Left lung (tissue), 10 donors: ENCODE measurements around the gene FGF14. TPM values are rescaled to one million over a fixed set of nuclear protein-coding genes. Genes with fewer than 3 reads are reported as not detected.

ENCODE experiments used
- ATAC-seq: fragments of 200-7000 bp; cut with Tn5 transposase; one replicate; pipeline ENCODE4 v1.9.1; 2020; ENCODE audit warnings: moderate library complexity
- DNase-seq, 4 donors: peaks; one replicate each; pipeline ENCODE4 v3.0.0-alpha.2; 2013 to 2020
- H3K27ac ChIP-seq, 2 donors: fragments of 200-600 bp; sonication (generic) in 1 of 2; one replicate each; pipeline versions ENCODE4 v1.5.0 to v1.8.0; 2020 to 2021
- H3K27me3 ChIP-seq, 2 donors: fragments of 200-600 bp; sonication (generic) in 1 of 2; one replicate each; pipeline versions ENCODE4 v1.5.0 to v1.8.0; 2020 to 2021
- H3K36me3 ChIP-seq, 2 donors: fragments of 200-600 bp; sonication (generic) in 1 of 2; one replicate each; pipeline versions ENCODE4 v1.5.0 to v1.8.0; 2020 to 2021
- H3K4me1 ChIP-seq, 2 donors: fragments of 200-600 bp; one replicate each; pipeline ENCODE4 v1.8.0; 2021
- H3K4me3 ChIP-seq, 2 donors: fragments of 200-600 bp; sonication (generic) in 1 of 2; one replicate each; pipeline versions ENCODE4 v1.5.0 to v1.8.0; 2020 to 2021; ENCODE audit warnings: mild to moderate bottlenecking in 1 of 2
- H3K9me3 ChIP-seq, 2 donors: fragments of 200-600 bp; sonication (generic) in 1 of 2; one replicate each; pipeline versions ENCODE4 v1.5.0 to v1.8.0; 2020 to 2021
- intact Hi-C, 2 donors: fragments of 100-400 bp; cut with DNase I; formaldehyde crosslinking; loops; one replicate each; pipeline versions ENCODE4 v1.11.2 to v1.14.2; 2022
- polyA plus RNA-seq, 6 donors: library from polyadenylated mRNA; unstranded; fragments of 120-200 nt; gene quantifications; one replicate each; pipeline ENCODE4 v1.2.1, GENCODE V29; 2013; ENCODE audit not compliant: insufficient read length in 6 of 6
- total RNA-seq, 2 donors: library from RNA; stranded (reverse); fragmentation: NEBNext Ultra II Directional; extraction: Animal tissue kit (Norgen Biotek cat#: 25700); gene quantifications; one replicate each; pipeline ENCODE4 v1.2.1, GENCODE V29; 2021
- TF ChIP-seq, protein P1 (sequence below), 2 donors: fragments of 200-600 bp; sonication (generic) in 1 of 2; IDR thresholded peaks; one replicate each; pipeline versions ENCODE4 v1.5.0 to v1.8.0; 2021; ENCODE audit warnings: antibody characterized with exemption in 2 of 2
- donor health status: DM: no; HTN: yes; CAD: no.
- donor health status: DM: no; HTN: no; CAD: no.

Gene FGF14
- total and polyA plus RNA-seq, 8 donors, result 0.45 to 3.4 (median 0.78) TPM

DNA sequence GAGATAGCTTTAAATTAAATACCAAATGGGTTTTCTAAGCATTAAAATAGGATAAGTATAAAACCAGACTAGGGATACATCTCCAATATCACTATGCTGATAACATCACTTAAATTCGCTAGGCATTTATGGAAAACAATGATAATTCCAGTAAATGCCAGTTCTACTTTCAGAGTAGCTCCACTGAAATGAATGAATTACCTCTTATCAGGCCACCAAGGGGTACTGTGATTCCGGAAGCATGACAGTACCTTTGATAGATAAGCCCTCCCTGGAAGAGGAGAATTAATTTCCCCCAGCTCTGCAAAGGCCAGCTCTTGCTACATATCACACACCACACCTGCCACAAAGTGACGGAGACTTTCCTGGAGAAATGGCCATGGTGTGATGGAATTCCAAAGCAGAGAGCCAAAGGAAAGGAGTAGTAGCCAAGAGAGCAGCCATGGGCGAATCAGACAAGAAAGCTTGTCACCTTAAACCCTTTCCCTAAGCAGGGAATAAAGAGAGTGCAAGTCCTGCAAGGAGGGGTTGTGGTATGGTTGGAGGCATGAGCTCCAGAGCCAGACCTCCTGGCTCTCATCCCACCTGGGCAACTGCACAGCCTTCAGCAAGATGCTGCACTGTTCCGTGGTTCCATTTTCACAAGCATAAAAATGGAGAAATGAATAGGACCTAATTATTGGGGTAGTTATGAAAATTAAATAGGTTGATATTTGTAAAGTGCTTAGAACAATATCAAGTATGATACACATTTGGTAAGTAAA lies 423.1 kb downstream of the FGF14 start:
- no peaks in the 10 kb centered on the region for H3K36me3 ChIP-seq
- no peaks in the 10 kb centered on the region for H3K27me3 ChIP-seq
- no peak overlapping the region for H3K27ac ChIP-seq
- no peaks in the 10 kb centered on the region for H3K4me1 ChIP-seq
- DNase-seq (no peak), ATAC-seq (no peak)
- H3K4me3 ChIP-seq, result no peak overlapping the region
- TF ChIP-seq, protein P1, sequence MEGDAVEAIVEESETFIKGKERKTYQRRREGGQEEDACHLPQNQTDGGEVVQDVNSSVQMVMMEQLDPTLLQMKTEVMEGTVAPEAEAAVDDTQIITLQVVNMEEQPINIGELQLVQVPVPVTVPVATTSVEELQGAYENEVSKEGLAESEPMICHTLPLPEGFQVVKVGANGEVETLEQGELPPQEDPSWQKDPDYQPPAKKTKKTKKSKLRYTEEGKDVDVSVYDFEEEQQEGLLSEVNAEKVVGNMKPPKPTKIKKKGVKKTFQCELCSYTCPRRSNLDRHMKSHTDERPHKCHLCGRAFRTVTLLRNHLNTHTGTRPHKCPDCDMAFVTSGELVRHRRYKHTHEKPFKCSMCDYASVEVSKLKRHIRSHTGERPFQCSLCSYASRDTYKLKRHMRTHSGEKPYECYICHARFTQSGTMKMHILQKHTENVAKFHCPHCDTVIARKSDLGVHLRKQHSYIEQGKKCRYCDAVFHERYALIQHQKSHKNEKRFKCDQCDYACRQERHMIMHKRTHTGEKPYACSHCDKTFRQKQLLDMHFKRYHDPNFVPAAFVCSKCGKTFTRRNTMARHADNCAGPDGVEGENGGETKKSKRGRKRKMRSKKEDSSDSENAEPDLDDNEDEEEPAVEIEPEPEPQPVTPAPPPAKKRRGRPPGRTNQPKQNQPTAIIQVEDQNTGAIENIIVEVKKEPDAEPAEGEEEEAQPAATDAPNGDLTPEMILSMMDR (IDR thresholded peaks at IDR 0.05), result no peak
- no peaks in the 10 kb centered on the region for H3K9me3 ChIP-seq
- intact Hi-C loops, result no loop called here

GRCh38 chr13:101977475-101977874 lies 424.4 kb downstream of the FGF14 start:
- H3K4me3 ChIP-seq, result no peak overlapping the region
- no peaks in the 10 kb centered on the region for H3K9me3 ChIP-seq
- TF ChIP-seq, protein P1 (IDR thresholded peaks at IDR 0.05), result no peak
- no peaks in the 10 kb centered on the region for H3K4me1 ChIP-seq
- ATAC-seq (no peak), DNase-seq (no peak)
- intact Hi-C loops, result no loop called here
- no peaks in the 10 kb centered on the region for H3K27me3 ChIP-seq
- no peak overlapping the region for H3K27ac ChIP-seq
- H3K36me3 ChIP-seq, result no peaks in the 10 kb centered on the region

DNA sequence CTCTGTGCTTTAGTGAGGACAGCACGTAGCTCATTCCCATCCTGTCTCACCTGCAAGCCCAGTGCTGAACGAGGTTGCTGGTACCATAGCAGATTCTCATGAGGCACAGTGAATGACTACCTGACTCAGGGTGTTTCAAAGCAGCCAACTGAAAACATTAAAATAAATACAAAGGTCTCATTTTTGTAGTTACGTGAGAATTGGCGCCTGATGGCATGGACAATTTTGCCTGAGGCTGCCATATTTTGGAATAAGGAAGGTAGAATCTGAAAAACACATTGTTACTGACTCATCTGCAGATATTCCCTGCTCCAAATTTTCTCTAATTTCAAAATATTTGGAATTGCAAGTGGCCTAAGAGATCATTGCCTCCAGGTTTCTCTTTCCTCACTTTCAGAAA lies 429.7 kb downstream of the FGF14 start:
- Histone ChIP-seq H3K4me1 (no peaks in the 10 kb centered on the region), H3K27me3 (no peaks in the 10 kb centered on the region), H3K9me3 (no peaks in the 10 kb centered on the region), H3K27ac (no peak overlapping the region), H3K4me3 (no peak overlapping the region), H3K36me3 (no peaks in the 10 kb centered on the region)
- no peak for DNase-seq
- intact Hi-C loops, result no loop called here
- TF ChIP-seq, protein P1 (IDR thresholded peaks at IDR 0.05), result no peak
- ATAC-seq, result no peak

GRCh38 chr13:101970341-101970740 lies 431.5 kb downstream of the FGF14 start:
- TF ChIP-seq, protein P1 (IDR thresholded peaks at IDR 0.05), result no peak
- Histone ChIP-seq H3K9me3 (no peaks in the 10 kb centered on the region), H3K36me3 (no peaks in the 10 kb centered on the region), H3K27ac (no peak overlapping the region), H3K27me3 (no peaks in the 10 kb centered on the region), H3K4me3 (no peak overlapping the region), H3K4me1 (no peaks in the 10 kb centered on the region)
- no peak for DNase-seq
- intact Hi-C loops, result no loop called here
- no peak for ATAC-seq

DNA sequence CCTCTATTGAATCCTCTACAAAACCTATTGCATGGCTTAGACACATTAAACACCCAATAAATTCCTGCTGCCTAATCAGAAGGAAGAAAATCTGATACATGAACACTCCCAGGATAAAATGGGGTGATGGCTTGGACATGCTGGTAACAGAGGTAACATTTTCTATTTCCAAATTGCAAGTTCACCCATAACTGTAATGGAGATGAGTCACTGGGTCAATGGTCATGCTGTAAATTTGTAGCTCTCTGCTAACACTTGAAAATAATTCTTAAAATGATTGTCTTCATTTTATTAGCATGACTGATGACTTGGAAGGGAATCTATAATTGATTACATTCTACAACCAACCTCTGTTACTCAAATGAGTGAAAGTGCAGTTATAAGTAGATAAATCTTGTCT lies 434.1 kb downstream of the FGF14 start:
- Histone ChIP-seq H3K27me3 (no peaks in the 10 kb centered on the region), H3K4me1 (no peaks in the 10 kb centered on the region), H3K27ac (no peak overlapping the region), H3K9me3 (no peaks in the 10 kb centered on the region), H3K4me3 (no peak overlapping the region), H3K36me3 (no peaks in the 10 kb centered on the region)
- TF ChIP-seq, protein P1 (IDR thresholded peaks at IDR 0.05), result no peak
- ATAC-seq, result no peak
- no peak for DNase-seq
- intact Hi-C loops, result no loop called here
